HepG2 (cell line): Measurements from ENCODE around the gene RHBDD1. TPM values are rescaled to one million over a fixed set of nuclear protein-coding genes. Genes with fewer than 3 reads are reported as not detected.

Experiments used
- ARNT2 ChIP-seq: sonication (generic); formaldehyde crosslinking; IDR thresholded peaks from 2 replicates; pipeline ENCODE4 v1.8.0; 2022; ENCODE audit warnings: mild to moderate bottlenecking, low read depth, missing genetic modification reagents, moderate library complexity
- BRF2 ChIP-seq: sonication (generic); formaldehyde crosslinking; IDR thresholded peaks from 2 replicates; pipeline ENCODE4 v1.8.1; 2022; ENCODE audit warnings: mild to moderate bottlenecking, missing genetic modification reagents
- CC2D1A ChIP-seq: sonication (generic); formaldehyde crosslinking; IDR thresholded peaks from 2 replicates; pipeline ENCODE4 v1.8.1; 2023; ENCODE audit warnings: mild to moderate bottlenecking, missing genetic modification reagents
- KIAA2018 ChIP-seq: sonication (generic); formaldehyde crosslinking; IDR thresholded peaks from 2 replicates; pipeline ENCODE4 v1.5.0; 2020; ENCODE audit warnings: mild to moderate bottlenecking, missing genetic modification reagents, borderline replicate concordance
- MAFG ChIP-seq: sonication (generic); formaldehyde crosslinking; IDR thresholded peaks from 2 replicates; pipeline ENCODE4 v1.5.1; 2020; ENCODE audit warnings: mild to moderate bottlenecking, missing genetic modification reagents
- NFYC ChIP-seq: IDR thresholded peaks from 2 replicates; pipeline ENCODE4 v1.6.1; 2016; ENCODE audit warnings: missing genetic modification reagents, missing compliant biosample characterization
- SNRNP70 ChIP-seq: fragments of 200-400 bp; formaldehyde crosslinking; IDR thresholded peaks from 2 replicates; pipeline ENCODE4 v1.6.1; 2017; ENCODE audit warnings: mild to moderate bottlenecking, low read depth, low read length, moderate library complexity
- SOX13 ChIP-seq, 3 experiments: fragments of 450-650 bp in 1 of 3; sonication (generic) in 1 of 3; formaldehyde crosslinking in 1 of 3; IDR thresholded peaks in 2 of 3; conservative IDR thresholded peaks in 1 of 3; 2 replicates each; pipeline versions ENCODE4 v1.5.0 to v1.6.1; 2016 to 2020; ENCODE audit warnings: antibody characterized with exemption in 1 of 3, mild to moderate bottlenecking in 1 of 3, missing compliant biosample characterization in 1 of 3, missing genetic modification reagents in 1 of 3, moderate library complexity in 1 of 3
- THRA ChIP-seq: sonication (generic); formaldehyde crosslinking; IDR thresholded peaks from 2 replicates; pipeline ENCODE4 v1.4.0; 2020; ENCODE audit warnings: missing genetic modification reagents, borderline replicate concordance
- ZBTB26 ChIP-seq: IDR thresholded peaks from 2 replicates; pipeline ENCODE4 v1.6.1; 2016; ENCODE audit warnings: missing compliant biosample characterization, missing genetic modification reagents, borderline replicate concordance
- ZC3H4 ChIP-seq: sonication (generic); formaldehyde crosslinking; IDR thresholded peaks from 2 replicates; pipeline ENCODE4 v1.4.0; 2020; ENCODE audit warnings: missing genetic modification reagents, borderline replicate concordance
- ZNF703 ChIP-seq: sonication (generic); formaldehyde crosslinking; IDR thresholded peaks from 2 replicates; pipeline ENCODE4 v1.5.1; 2020; ENCODE audit warnings: missing genetic modification reagents, mild to moderate bottlenecking, moderate library complexity, borderline replicate concordance
- polyA plus RNA-seq, 8 experiments: library from polyadenylated mRNA; depleted of rRNA in 3 of 8; stranded (reverse) in 7 of 8; unstranded in 1 of 8; fragments of >200 nt; fragmentation: Illumina TruSeq in 4 of 8; extraction: Trizol in 4 of 8; gene quantifications; 2 replicates each; pipeline versions ENCODE4 v1.2.1 to v1.2.3, GENCODE V29; 2011 to 2016; ENCODE audit warnings: low read depth in 4 of 8, missing spikeins in 1 of 8, mixed read lengths in 1 of 8; ENCODE audit not compliant: insufficient read depth in 1 of 8
- total RNA-seq, 5 experiments: library from RNA; depleted of rRNA; stranded (reverse); fragments of >200 nt; fragmentation: Illumina TruSeq; extraction: Trizol; gene quantifications; 2 replicates each; pipeline ENCODE4 v1.2.3, GENCODE V29; 2016; ENCODE audit warnings: low read depth in 1 of 5
- TF ChIP-seq, protein P1 (sequence below): sonication (generic); formaldehyde crosslinking; IDR thresholded peaks from 2 replicates; pipeline ENCODE4 v1.4.0; 2020; ENCODE audit warnings: missing genetic modification reagents

The RHBDD1 gene
- total and polyA plus RNA-seq, 2 of the 13 experiments (the other 11 are each of a cell fraction or from before 2014, with no cell fraction given) = 8.2 to 9.5 TPM

DNA sequence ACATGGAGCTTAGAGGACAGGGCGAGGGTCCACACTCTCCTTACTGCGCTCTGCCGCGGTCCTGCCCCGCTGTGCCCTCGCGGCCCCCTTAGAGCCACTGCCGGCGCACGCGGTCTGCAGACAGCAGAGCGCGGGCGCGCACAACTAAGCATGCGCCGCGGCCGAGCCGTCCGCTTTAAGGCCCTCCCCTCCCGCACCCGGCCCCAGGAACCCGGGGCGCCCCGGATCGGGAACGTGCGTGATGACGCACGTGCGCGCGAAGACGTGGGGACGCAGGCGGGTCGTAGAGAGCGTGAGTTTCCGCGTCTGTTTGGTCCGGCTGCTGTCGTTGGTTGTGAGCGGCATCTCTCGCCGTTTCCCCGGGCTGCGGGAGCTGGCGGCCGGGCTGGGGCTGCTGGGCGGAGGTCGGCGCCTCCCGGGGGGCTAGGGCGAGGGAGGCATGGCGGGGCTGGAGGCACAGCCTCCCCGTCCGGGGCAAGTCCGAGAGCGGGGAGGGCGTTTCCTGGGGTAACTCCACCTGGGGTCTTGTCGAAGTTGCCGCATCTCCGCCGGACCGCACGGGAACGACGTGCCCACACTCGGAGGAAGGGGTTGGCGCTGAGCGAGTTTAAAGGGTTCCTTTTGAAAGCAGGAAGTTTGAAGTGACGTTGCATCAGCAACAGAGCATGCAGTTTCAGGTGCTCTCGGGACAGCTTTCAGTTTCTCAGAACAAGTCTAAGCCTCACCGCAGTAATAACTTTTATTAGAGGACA is at the start of gene RHBDD1 (continued):
- TF ChIP-seq THRA (CRISPR knock-in tag) (peak; percentile 44; the same call in 1 of the 2 replicates), ZNF703 (peak; percentile 91; the same call in 1 of the 2 replicates), CC2D1A (CRISPR knock-in tag) (no peak), ZC3H4 (CRISPR knock-in tag) (0 out of 2 replicates have a peak, but pooled peaks have one; percentile 8), ARNT2 (CRISPR knock-in tag) (peak; percentile 78), KIAA2018 (no peak), SOX13 (IDR thresholded peaks at IDR 0.05) (no peak), SOX13 (CRISPR knock-in tag; conservative IDR thresholded peaks at IDR 0.05 in 1 of 2, IDR thresholded peaks at IDR 0.05 in 1 of 2) (peak in 1 of 2 experiments; percentile 4; a peak in 1 of 4 replicates), SNRNP70 (no peak), BRF2 (no peak), MAFG (CRISPR knock-in tag) (no peak), NFYC (CRISPR knock-in tag) (0 out of 2 replicates have a peak, but pooled peaks have one; percentile 7), ZBTB26 (CRISPR knock-in tag) (no peak)
- TF ChIP-seq, protein P1, sequence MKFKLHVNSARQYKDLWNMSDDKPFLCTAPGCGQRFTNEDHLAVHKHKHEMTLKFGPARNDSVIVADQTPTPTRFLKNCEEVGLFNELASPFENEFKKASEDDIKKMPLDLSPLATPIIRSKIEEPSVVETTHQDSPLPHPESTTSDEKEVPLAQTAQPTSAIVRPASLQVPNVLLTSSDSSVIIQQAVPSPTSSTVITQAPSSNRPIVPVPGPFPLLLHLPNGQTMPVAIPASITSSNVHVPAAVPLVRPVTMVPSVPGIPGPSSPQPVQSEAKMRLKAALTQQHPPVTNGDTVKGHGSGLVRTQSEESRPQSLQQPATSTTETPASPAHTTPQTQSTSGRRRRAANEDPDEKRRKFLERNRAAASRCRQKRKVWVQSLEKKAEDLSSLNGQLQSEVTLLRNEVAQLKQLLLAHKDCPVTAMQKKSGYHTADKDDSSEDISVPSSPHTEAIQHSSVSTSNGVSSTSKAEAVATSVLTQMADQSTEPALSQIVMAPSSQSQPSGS = no peak
